Loucy (cell line): ENCODE results near the gene SCRN2.

Experiments
- EZH2phosphoT487 ChIP-seq: fragments of 200-600 bp; IDR thresholded peaks from 2 replicates; pipeline ENCODE4 v1.6.1; 2018; ENCODE audit warnings: antibody characterized with exemption, mild to moderate bottlenecking, moderate library complexity, borderline replicate concordance
- TF ChIP-seq, protein P1 (sequence below): fragments of 200-600 bp; sonication (generic); conservative IDR thresholded peaks from 2 replicates; pipeline ENCODE4 v1.5.1; 2014; ENCODE audit warnings: mild to moderate bottlenecking, antibody characterized with exemption, low read length

DNA sequence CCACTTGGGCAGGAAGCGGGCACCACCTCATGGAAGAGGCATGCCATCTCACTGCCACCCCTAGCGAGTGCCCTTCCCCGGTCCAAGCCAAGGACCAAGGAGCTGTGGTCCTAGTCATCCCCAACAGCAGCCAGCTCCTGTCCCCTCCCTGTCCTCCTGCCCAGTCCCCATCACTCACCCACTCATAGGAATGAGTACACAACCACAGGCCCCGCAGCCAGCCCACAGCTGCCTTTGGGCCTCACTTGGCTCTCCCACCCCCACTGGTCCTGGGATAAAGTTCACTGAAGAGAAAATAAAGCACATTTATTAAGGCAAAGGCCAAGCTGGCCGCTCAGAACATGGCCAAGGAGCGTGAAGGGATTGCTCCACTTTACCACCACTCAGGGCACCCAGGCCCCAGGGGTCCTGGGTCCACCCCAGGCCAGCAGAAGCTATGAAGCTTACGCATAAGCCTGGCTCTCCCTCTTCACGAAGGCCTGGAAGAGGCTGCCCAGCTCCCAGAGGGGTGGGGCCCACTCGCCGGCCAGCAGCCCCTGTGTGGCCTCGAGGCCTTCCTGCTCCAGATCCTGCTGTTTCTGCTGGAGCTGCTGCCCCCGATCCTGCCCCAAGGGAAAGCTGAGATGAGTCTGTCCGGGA, 3.6 kb downstream of the SCRN2 start:
- no peak for TF ChIP-seq EZH2phosphoT487
- TF ChIP-seq, protein P1, sequence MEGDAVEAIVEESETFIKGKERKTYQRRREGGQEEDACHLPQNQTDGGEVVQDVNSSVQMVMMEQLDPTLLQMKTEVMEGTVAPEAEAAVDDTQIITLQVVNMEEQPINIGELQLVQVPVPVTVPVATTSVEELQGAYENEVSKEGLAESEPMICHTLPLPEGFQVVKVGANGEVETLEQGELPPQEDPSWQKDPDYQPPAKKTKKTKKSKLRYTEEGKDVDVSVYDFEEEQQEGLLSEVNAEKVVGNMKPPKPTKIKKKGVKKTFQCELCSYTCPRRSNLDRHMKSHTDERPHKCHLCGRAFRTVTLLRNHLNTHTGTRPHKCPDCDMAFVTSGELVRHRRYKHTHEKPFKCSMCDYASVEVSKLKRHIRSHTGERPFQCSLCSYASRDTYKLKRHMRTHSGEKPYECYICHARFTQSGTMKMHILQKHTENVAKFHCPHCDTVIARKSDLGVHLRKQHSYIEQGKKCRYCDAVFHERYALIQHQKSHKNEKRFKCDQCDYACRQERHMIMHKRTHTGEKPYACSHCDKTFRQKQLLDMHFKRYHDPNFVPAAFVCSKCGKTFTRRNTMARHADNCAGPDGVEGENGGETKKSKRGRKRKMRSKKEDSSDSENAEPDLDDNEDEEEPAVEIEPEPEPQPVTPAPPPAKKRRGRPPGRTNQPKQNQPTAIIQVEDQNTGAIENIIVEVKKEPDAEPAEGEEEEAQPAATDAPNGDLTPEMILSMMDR: no peak
